ENCODE measurements around the gene PILRA. TPM values are rescaled to one million over a fixed set of nuclear protein-coding genes. Genes with fewer than 3 reads are reported as not detected.
A peak's percentile ranks its signal among the peaks of the same experiment; 100 is the strongest.

PILRA gene
- total and polyA plus RNA-seq, 4 donors = 1.5 to 3.5 (median 3.1) TPM

DNA sequence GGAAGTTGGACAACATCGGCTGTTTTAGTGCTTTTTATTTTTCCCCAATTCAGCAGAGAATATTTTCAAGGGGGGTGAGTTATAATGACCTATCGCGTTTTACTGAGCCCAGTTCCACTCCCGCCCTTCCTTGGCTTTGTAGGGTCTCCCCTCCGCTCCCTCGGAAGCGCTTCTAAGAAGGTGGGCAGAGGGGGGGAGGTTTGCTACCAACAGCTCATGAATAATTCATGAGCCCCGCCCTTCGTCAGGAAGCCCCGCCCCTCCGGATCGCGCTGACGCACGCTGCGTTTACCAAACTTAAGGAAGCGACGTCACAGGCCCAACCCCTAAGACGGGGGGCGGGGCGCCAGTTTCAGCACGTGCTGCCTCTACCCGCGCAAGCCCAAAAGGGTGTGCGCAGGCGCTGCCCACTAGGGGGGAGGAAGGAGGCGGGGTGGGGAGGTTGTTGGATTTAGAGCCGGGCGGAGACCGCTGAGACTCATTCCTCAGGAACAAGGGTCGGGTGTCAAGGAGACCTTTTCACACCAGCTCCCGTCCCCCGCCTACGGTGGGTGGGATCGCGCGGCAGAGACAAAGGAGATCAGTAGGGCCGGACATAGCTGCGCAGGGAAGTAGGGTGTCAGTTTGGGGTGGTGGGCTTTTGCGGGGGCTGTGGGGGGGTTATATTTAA, 55.8 kb downstream of the PILRA start:
- peak overlapping the region; percentile 100 for H3K27ac ChIP-seq (ENCODE audit: low read depth in 1 of 2, low read length in 2 of 2)
- no peaks in the 10 kb centered on the region for H3K9me3 ChIP-seq (ENCODE audit: control insufficient read depth in 4 of 4, low read length in 3 of 4)
- WGBS = under 1% methylated on average over 40 of the region's 40 CpGs
- H3K27me3 ChIP-seq (ENCODE audit: control insufficient read depth in 4 of 4, insufficient read depth in 4 of 4, low read length in 3 of 4) = no peaks in the 10 kb centered on the region
- peak overlapping the region; percentile 74 to 90 (median 87) for H3K4me3 ChIP-seq (ENCODE audit: low read depth in 1 of 3, low read length in 3 of 3)
- TF ChIP-seq, protein P1, sequence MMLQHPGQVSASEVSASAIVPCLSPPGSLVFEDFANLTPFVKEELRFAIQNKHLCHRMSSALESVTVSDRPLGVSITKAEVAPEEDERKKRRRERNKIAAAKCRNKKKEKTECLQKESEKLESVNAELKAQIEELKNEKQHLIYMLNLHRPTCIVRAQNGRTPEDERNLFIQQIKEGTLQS (IDR thresholded peaks at IDR 0.05) = no peak
- TF ChIP-seq JUND (IDR thresholded peaks at IDR 0.05) (peak; percentile 69 to 77), GABPA (IDR thresholded peaks at IDR 0.05 in 1 of 2, conservative IDR thresholded peaks at IDR 0.05 in 1 of 2) (peak; percentile 40 to 84), SP1 (IDR thresholded peaks at IDR 0.05) (peak; percentile 40), RXRA (IDR thresholded peaks at IDR 0.05) (peak in 1 of 2 donors; percentile 14), FOXA1 (IDR thresholded peaks at IDR 0.05) (peak; percentile 49), RAD21 (IDR thresholded peaks at IDR 0.05) (no peak), TAF1 (conservative IDR thresholded peaks at IDR 0.05) (peak; percentile 91), NR2F2 (IDR thresholded peaks at IDR 0.05) (peak; percentile 45), YY1 (IDR thresholded peaks at IDR 0.05) (no peak), EGR1 (IDR thresholded peaks at IDR 0.05; ENCODE audit: low read depth in 2 of 2) (peak in 1 of 2 donors; percentile 43), HNF4A (conservative IDR thresholded peaks at IDR 0.05) (peak in 1 of 2 donors; percentile 8), HNF4G (IDR thresholded peaks at IDR 0.05) (no peak), FOXA2 (IDR thresholded peaks at IDR 0.05) (no peak)
- TF ChIP-seq, protein P2, sequence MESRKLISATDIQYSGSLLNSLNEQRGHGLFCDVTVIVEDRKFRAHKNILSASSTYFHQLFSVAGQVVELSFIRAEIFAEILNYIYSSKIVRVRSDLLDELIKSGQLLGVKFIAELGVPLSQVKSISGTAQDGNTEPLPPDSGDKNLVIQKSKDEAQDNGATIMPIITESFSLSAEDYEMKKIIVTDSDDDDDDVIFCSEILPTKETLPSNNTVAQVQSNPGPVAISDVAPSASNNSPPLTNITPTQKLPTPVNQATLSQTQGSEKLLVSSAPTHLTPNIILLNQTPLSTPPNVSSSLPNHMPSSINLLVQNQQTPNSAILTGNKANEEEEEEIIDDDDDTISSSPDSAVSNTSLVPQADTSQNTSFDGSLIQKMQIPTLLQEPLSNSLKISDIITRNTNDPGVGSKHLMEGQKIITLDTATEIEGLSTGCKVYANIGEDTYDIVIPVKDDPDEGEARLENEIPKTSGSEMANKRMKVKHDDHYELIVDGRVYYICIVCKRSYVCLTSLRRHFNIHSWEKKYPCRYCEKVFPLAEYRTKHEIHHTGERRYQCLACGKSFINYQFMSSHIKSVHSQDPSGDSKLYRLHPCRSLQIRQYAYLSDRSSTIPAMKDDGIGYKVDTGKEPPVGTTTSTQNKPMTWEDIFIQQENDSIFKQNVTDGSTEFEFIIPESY (IDR thresholded peaks at IDR 0.05) = no peak
- TF ChIP-seq, protein P3, sequence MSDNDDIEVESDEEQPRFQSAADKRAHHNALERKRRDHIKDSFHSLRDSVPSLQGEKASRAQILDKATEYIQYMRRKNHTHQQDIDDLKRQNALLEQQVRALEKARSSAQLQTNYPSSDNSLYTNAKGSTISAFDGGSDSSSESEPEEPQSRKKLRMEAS (IDR thresholded peaks at IDR 0.05) = peak; percentile 93
- TF ChIP-seq, protein P4, sequence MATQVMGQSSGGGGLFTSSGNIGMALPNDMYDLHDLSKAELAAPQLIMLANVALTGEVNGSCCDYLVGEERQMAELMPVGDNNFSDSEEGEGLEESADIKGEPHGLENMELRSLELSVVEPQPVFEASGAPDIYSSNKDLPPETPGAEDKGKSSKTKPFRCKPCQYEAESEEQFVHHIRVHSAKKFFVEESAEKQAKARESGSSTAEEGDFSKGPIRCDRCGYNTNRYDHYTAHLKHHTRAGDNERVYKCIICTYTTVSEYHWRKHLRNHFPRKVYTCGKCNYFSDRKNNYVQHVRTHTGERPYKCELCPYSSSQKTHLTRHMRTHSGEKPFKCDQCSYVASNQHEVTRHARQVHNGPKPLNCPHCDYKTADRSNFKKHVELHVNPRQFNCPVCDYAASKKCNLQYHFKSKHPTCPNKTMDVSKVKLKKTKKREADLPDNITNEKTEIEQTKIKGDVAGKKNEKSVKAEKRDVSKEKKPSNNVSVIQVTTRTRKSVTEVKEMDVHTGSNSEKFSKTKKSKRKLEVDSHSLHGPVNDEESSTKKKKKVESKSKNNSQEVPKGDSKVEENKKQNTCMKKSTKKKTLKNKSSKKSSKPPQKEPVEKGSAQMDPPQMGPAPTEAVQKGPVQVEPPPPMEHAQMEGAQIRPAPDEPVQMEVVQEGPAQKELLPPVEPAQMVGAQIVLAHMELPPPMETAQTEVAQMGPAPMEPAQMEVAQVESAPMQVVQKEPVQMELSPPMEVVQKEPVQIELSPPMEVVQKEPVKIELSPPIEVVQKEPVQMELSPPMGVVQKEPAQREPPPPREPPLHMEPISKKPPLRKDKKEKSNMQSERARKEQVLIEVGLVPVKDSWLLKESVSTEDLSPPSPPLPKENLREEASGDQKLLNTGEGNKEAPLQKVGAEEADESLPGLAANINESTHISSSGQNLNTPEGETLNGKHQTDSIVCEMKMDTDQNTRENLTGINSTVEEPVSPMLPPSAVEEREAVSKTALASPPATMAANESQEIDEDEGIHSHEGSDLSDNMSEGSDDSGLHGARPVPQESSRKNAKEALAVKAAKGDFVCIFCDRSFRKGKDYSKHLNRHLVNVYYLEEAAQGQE (IDR thresholded peaks at IDR 0.05) = peak; percentile 86
- TF ChIP-seq, protein P5, sequence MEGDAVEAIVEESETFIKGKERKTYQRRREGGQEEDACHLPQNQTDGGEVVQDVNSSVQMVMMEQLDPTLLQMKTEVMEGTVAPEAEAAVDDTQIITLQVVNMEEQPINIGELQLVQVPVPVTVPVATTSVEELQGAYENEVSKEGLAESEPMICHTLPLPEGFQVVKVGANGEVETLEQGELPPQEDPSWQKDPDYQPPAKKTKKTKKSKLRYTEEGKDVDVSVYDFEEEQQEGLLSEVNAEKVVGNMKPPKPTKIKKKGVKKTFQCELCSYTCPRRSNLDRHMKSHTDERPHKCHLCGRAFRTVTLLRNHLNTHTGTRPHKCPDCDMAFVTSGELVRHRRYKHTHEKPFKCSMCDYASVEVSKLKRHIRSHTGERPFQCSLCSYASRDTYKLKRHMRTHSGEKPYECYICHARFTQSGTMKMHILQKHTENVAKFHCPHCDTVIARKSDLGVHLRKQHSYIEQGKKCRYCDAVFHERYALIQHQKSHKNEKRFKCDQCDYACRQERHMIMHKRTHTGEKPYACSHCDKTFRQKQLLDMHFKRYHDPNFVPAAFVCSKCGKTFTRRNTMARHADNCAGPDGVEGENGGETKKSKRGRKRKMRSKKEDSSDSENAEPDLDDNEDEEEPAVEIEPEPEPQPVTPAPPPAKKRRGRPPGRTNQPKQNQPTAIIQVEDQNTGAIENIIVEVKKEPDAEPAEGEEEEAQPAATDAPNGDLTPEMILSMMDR (IDR thresholded peaks at IDR 0.05; ENCODE audit: low read depth, low read length, missing input control) = peak; percentile 48
- H3K36me3 ChIP-seq (ENCODE audit: control insufficient read depth in 4 of 4, insufficient read depth in 3 of 4, low read depth in 1 of 4, low read length in 3 of 4) = peaks cover 5 to 11% (median 8%) of the 10 kb centered on the region in 4 donors
- H3K9ac ChIP-seq (ENCODE audit: low read depth in 1 of 2, low read length in 2 of 2) = peak overlapping the region; percentile 93 to 99
- peaks cover 12 to 28% (median 20%) of the 10 kb centered on the region in 4 donors for H3K4me1 ChIP-seq (ENCODE audit: control insufficient read depth in 4 of 4, insufficient read depth in 4 of 4, low read length in 3 of 4)
- peak; percentile 100 for DNase-seq (ENCODE audit: low spot score)
